HG03045 (cell line): Measurements from ENCODE around the gene PTPRN2.

Source experiments
- ATAC-seq: cut with Tn5 transposase; IDR thresholded peaks from one replicate; pipeline ENCODE4 v1.9.1; 2021; ENCODE audit warnings: mild to moderate bottlenecking, moderate library complexity; ENCODE audit not compliant: unreplicated experiment

The PTPRN2 gene

DNA sequence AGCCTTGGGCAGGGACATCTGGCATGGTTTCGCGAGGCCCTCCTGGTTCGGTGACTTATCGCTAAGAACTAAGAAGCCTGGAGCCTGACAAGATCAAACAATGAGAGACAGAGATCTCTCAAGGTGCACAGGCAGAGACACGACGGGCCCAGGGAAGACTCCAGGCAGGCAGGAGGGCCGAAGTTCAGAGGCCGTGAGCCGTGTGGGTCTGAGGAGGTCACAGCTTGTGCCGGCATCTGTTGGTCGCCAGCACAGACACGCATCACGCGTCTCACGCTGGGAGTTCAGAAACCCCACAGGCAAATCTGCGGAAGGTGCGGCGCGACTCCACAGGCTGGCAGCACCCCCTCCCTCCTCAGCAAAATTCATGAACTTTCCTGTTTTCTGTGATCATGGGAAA, 936.8 kb downstream of the PTPRN2 start:
- ATAC-seq: no peak

- ATAC-seq: no peak
These were observed 937.4 kb downstream of the PTPRN2 start for GRCh38 chr7:157650131-157650631.

DNA sequence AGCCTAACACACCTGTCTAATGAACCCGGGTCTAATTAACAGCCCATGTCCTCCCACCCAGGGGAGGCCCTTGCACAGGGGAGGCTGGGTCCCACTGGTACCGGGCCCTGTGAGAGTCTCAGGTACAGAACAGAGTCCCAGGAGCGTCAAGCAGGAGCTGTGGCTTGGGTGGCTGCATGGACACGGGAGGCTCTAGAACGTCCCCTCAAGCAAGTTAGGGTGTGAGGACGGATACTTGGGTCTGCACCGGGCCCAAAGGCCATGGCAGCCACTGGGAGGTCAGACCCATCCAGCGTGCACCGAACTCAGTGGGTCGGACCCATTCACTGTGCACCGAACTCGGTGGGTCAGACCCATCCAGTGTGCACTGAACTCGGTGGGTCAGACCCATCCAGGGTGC, 941.1 kb downstream of the PTPRN2 start:
- ATAC-seq: no peak

GRCh38 chr7:157645539-157645938, 942.1 kb downstream of the PTPRN2 start:
- ATAC-seq: no peak

DNA sequence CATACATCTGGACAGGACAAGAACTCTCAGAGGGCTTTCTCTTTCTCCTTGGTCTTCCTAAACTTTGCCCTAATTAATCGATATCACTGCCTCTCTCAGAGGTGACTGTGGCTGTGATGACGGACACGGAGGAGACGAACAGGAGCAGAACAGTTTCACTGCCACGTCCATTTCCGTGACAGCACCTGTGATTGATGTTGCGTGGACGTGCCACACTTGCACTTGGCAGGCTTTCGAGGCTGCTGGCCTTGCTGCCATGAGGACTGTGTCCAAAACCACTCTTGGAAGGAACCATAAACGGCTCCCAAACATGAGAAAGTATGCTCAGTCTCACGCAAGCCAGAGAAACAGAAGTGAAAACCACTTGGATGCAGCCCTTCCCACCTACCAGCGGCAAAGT, 942.7 kb downstream of the PTPRN2 start:
- ATAC-seq: no peak

- no peak for ATAC-seq
These were observed 944.1 kb downstream of the PTPRN2 start for GRCh38 chr7:157643525-157643970.

- no peak for ATAC-seq
These were observed 945.8 kb downstream of the PTPRN2 start for GRCh38 chr7:157641866-157642265.

- ATAC-seq: no peak
These were observed 947.5 kb downstream of the PTPRN2 start for GRCh38 chr7:157640144-157640543.

DNA sequence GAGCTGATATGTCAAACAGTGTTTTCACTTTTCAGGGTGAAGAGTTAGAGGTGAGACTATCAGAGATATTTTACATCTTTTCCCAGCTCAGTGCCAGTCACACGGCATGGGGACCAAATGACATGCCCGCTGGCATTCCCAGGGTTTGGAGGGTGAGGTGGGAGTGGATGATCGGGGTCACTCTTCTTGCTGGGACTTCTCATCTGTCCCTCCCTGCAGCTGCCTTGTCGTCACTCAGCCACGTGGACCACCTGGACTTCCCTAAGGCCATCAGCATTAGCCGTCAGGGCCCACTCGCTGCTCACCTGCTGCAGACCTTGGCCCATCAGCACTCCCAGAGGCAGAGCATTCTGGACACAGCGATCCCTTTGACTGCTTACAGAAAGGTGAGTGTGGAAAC, 949.1 kb downstream of the PTPRN2 start:
- no peak for ATAC-seq

GRCh38 chr7:157637216-157637949, 950.2 kb downstream of the PTPRN2 start:
- ATAC-seq: no peak

DNA sequence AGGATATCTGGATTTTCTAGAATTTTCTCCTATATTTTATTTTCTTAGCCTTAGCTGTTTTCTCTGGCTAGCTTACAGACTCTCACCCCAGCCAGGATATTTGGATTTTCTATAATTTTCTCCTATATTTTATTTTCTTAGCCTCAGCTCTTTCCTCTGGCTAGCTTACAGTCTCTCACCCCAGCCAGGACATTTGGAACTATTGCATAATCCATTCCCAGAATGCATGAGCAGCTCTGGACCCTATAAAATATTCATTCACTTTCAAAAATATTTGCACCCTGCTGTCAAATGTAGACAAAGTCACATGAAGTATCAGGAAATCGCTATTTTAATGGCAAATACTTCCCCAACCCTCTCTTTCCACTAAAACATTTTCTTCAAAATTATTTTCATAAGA, 952.0 kb downstream of the PTPRN2 start:
- no peak for ATAC-seq

GRCh38 chr7:157635148-157635500, 952.5 kb downstream of the PTPRN2 start:
- ATAC-seq: no peak

- no peak for ATAC-seq
These were observed 953.0 kb downstream of the PTPRN2 start for GRCh38 chr7:157634401-157635147.

DNA sequence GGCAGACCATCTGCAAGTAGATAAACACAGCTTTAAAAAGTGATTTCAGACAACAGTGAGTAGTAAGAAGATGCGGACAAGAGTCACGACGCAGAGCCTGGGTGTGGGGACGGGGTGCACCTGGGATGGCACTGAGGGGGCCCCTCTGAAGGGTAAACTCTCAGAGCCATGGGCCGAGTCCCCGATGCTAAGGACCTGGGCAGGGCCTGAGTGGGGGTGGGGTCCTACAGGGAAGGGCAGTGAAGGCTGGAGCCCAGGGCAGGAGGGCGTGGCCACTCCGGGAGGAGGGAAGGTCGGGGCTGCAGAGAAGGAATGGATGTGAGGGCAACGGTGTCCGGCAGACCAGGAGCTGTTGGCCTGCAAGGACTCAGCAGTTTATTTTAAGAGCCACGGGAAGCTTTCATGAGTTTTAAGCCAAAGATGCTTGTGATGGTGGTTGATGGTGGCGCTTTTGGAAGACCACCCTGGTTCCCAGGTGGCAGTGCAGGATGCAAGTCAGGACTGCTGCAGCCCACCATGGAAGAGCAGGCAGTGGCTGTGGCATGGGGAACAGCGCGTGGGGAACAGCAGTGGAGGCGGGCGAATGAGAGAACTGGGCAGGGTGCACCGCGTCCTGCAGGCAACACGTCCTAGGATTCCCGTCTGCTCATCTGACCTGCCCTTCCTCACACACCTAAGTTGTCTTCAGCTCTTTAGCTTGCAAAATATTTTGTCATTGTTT, 954.0 kb downstream of the PTPRN2 start:
- ATAC-seq: no peak

DNA sequence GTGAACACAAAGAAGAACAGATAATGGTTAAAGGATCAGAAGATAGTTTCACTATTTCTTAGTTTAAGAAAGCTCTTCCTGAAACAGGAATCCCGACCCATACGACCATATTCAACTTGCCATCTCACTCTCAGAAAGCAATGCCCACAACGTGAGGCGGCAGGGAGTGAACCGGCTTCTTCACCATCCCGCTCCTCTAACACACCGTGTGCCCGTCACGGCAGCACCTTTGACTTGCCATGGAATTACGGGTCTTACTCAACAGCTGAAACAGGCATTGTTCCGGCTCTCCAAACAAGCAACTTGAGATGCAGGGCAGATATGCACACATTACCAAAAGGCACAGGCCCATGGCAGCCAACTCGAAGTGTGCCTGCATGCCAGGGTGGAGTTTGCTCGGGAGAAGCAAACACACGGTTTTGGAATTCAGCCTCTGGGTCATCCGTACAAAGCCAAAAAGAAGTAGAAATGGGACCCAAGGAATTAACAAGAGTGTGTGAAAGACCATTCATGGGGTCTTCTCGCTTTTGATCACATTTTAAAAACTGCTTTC, 957.2 kb downstream of the PTPRN2 start:
- no peak for ATAC-seq

DNA sequence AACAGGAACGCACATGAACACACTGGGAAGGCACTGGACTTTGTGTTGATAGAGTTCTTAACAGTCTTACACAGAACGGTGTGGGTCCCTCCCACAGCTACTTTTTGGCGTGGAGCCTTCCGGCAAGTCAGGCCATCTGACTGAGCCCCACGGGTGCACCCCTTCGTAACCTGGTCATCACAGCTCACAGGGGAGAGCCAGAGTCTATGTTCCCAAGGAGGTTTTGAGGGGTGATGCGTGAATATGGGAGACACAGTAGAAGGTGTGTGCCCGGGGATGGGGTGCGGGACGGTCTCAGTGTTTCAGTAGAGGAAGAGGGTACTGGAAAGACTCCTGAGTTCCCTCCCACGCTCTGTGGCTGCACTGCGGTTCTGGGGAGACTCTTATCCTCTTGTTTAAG, 959.2 kb downstream of the PTPRN2 start:
- ATAC-seq: no peak

GRCh38 chr7:157627646-157628045, 960.0 kb downstream of the PTPRN2 start:
- ATAC-seq: no peak

GRCh38 chr7:157627033-157627432, 960.6 kb downstream of the PTPRN2 start:
- no peak for ATAC-seq

GRCh38 chr7:157625973-157626742, 961.5 kb downstream of the PTPRN2 start:
- ATAC-seq: no peak

GRCh38 chr7:157623556-157623955, 964.1 kb downstream of the PTPRN2 start:
- no peak for ATAC-seq
